ENCODE data around the gene EIPR1.
"Not testable (repeated sequence)": the region's sequence is repeated elsewhere in the genome, so short reads cannot be mapped to it uniquely, and the experiment has no call there.

The EIPR1 gene

DNA sequence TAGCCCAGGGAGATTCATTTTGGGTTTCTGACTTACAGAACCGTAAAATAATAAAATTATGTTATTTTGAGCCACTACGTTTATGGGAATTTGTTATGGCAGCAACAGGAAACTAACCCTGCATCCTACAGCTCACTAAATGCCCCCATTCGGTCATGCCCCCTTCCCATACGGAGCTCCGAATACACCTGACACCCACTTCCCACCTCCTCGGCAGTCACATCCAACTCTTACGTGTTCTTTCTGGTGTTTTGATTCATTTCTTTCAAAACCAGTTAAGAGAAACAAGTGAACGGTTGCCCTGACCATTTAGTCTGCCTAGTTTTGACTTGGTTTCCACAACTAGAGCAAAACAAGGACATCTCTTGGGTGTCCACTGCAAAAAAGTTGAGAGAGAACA lies 19.7 kb downstream of the EIPR1 start:
- DNase-seq (ENCODE audit: low spot score) = no peak

GRCh38 chr2:3357446-3357845 lies 20.2 kb downstream of the EIPR1 start:
- DNase-seq (ENCODE audit: low spot score) = not testable (repeated sequence)

DNA sequence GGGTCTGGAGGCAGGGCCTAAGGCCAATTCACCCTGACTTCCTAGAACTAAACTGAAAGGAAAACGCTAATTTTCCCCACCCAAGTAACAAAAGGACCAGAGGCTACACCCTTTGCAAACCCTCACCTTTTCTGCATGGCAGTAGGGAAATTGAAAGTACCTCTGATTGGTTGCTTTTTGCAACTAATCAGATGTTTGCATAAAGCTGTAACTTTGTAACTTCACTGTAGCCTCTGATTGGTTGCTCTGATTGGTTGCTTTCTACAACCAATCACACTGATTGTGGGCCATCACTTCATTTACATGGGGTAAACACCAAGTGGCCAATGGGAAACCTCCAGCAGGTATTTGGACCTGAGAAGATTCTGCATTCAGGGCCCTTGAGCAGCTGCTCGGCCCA lies 20.8 kb downstream of the EIPR1 start:
- DNase-seq (ENCODE audit: low spot score) = no peak

GRCh38 chr2:3355951-3356569 lies 21.6 kb downstream of the EIPR1 start:
- no peak for DNase-seq (ENCODE audit: low spot score)

DNA sequence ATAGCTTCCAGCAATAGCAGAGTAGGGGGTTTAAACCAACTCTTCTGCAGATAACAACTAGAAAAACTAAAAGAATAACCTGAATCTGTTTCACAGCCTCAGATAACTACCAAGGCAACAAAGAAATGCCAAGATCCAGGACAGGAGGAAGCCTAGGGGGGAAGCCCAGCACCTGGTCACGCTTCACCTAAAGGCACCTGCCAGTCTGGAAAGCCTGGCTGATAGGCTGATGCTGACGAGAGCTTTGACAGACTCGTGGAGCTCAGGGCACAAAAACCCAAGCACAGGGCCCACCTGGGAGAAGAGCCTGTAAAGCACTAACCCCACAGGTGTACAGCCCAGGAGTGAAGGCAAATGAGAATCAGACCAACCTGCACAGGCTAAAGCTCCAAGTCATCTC lies 22.6 kb downstream of the EIPR1 start:
- DNase-seq (ENCODE audit: low spot score) = no peak

DNA sequence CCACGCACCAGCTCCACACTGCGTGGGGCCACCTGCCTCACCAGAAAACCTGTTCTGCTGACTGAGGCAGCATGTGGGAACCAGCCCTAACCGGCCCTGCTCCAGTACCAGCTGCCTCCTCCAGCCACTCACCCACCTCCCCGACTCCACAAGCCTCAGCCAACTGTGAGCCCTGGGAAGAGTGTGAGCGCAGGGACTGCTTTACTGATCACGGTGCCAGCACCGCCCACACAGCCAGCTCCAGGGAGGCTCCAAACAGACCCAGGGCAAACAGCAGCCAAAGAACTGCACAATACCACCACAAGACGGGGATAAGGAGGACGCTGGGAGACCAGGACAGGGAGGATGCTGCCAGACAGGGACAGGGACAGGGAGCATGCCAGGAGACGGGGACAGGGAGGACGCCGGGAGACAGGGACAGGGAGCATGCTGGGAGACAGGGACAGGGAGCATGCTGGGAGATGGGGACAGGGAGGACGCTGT lies 28.4 kb downstream of the EIPR1 start:
- no peak for DNase-seq (ENCODE audit: low spot score)

DNA sequence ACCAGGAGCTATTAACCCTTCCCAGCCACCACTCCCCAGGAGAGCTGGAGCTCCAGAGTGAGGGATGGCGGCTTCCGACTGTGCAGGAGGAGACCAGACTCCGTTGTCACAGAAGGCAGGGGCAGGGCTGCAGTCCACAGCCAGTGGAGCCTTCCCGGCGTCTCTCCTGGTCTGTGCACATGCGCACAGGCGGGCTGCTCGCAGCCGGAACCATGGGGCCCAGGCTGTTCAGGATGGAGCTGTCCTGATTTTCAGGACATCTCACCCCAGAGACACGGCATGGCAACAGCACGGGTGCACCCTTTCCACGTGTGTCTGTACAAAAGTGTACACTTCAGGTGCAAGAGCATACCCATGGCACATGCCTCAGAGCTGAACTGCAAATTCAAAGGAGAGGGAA lies 28.9 kb downstream of the EIPR1 start:
- no peak for DNase-seq (ENCODE audit: low spot score)

- DNase-seq (ENCODE audit: low spot score) = no peak
Measured at GRCh38 chr2:3345621-3346020, 32.0 kb downstream of the EIPR1 start.

GRCh38 chr2:3344897-3345296 lies 32.7 kb downstream of the EIPR1 start:
- no peak for DNase-seq (ENCODE audit: low spot score)

- DNase-seq (ENCODE audit: low spot score) = no peak
Measured at GRCh38 chr2:3343012-3343411, 34.6 kb downstream of the EIPR1 start.

DNA sequence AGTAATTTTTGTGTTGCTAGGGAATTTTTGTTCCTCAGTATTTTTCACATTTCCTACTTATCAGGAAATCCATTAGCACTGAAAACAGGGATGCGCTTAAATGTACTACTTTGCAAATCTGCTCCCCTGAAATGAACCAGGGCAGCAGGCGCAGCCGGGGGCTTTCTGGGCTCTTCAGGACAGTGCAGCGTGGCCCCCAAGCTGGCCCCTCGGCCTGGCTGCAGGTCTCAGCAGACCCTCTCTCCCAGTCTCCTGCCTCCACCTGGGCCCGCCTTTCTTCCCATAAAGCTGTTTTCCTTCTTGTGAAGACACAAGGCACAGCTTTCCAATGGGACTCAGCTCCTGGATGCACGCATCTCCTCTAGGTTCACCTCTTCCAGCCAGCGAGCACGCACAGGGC lies 35.3 kb downstream of the EIPR1 start:
- no peak for DNase-seq (ENCODE audit: low spot score)

DNA sequence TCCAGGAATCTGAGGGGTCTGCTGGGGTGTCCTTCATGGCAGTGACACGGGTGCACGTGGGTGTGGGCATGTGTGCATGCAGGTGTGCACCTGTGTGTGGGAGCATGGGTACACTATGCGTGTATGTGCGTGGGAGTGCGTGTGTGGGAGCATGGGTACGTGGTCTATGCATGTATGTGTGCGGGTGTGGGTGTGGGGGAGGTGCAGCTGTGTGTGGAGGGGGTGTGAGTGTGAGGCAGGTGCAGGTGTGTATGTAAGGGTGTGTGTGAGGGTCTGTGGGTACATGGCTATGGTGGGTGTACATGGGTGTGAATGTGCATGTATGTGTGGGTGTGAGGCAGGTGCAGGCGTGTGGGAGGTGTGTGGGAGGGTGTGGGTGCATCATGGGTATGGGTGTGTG lies 36.3 kb downstream of the EIPR1 start:
- DNase-seq (ENCODE audit: low spot score) = no peak

GRCh38 chr2:3340144-3340543 lies 37.5 kb downstream of the EIPR1 start:
- DNase-seq (ENCODE audit: low spot score) = no peak

GRCh38 chr2:3338340-3338739 lies 39.3 kb downstream of the EIPR1 start:
- DNase-seq (ENCODE audit: low spot score) = no peak

GRCh38 chr2:3336844-3337243 lies 40.8 kb downstream of the EIPR1 start:
- no peak for DNase-seq (ENCODE audit: low spot score)

DNA sequence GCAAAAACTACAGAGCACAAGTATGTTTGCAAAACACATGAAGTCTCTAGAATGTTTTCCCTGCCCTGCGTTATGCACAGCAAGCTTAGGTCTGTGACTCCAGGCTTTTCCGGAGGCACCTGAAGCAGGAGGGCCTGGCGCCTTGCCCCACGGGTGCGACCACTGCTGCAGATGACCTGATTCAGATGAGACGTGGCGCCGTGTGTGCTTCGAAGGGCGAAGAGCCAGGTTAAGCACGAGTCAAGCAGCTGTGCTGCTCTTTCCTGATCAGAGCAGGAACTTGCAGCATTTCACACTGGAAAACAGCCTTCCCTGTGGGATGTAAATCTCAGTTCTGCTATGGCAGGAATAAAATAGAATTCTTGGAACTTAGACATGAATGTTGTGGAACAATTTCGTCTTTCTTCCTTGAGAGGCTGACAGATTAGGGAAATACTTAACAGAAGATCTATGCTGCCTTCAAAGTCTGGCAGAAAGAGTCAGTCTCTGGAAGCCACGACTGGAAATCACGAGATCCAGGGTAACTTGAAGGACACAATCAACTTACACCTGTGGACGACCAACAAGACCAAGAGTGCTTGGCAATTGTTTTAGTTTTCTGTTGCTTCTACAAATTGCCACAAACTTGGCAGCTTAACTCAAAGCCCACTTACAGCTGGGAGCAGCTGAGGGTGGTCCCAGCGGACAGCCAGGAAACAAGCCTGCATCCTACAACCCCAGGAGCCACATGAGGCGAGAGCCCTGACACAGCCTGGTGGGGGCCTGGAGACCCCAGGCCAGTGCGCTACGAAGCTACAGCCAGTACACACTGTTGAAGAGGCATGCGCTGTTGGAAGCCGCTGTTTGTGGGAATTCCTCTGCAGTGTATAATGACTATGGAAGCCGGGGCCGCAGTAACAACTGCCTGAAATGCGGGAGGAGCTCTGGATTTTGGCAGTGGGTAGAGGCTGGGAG lies 42.9 kb downstream of the EIPR1 start:
- DNase-seq (ENCODE audit: low spot score) = no peak

DNA sequence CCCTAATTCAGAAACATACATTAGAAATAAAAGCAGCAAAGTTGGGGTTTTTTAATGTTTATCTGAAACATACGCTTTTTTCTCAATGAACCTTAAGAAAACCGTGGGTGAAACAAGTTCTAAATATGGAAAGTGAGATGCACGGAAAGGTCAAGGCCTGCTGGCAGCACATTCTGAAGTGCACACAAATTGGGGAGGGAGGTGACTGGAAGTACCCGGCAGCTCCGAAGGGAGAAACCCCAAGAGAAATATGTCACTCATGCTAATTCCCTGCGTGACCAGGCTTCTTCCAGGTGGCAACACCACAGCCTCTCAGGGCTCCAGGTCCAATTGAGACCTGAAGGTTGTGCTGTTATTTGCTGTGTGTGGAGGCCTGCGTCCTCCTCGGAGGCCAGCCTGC lies 45.5 kb downstream of the EIPR1 start:
- no peak for DNase-seq (ENCODE audit: low spot score)

DNA sequence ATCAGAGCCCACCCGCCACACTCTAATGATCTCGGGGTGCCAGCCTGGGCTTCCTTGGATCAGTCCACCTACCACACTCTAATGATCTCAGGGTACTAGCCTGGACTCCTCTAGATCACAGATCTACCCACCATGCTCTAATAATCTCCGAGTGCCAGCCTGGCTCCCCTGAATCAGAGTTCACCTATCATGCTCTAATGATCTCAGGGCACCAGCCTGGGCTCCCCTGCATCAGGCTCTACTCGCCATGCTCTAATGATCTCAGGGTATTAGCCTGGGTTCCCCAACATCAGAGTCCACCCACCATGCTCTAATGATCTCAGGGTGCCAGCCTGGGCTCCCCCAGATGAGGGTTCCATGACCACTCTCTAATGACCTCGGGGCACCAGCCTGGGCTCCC lies 48.1 kb downstream of the EIPR1 start:
- DNase-seq (ENCODE audit: low spot score) = no peak

DNA sequence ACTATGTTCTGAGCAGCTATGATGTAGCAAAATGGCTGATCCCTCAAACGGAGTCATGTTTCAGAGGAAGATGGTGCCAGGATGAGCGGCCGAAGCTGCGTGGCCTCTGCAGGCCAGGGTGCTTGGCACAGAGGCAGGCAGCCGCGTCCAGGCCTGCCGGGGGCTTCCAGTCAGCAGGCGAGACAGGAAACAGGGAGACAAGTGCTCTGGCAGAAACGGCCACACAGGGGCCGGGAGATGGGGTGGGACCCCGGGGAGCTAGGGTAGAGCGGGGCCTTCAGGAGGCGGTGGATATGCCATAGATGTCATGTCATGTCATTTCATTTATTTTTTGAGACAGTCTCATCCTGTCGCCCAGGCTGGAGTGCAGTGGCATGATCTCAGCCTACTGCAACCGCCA lies 50.7 kb downstream of the EIPR1 start:
- no peak for DNase-seq (ENCODE audit: low spot score)

DNA sequence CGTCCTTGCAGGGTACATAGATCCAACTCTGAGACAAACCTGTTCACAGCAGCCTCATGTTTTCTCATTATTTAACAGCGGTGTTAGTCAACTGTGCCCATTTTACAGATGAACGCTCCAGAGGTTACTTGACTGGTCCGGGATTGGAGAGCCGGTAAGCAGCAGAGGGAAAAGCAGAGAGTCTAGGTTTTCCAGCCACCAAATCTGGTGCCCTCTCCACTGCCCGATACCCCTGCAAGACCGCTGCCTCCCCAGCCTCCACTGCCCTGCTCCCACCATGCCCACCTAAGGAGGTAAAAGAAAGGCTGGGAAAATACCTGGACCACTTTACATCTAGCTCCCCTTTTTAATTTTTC lies 51.5 kb downstream of the EIPR1 start:
- no peak for DNase-seq (ENCODE audit: low spot score)

GRCh38 chr2:3325458-3326181 lies 52.0 kb downstream of the EIPR1 start:
- DNase-seq (ENCODE audit: low spot score) = no peak

GRCh38 chr2:3324404-3325281 lies 53.0 kb downstream of the EIPR1 start:
- DNase-seq (ENCODE audit: low spot score) = no peak
